HepG2 (cell line): ENCODE data around the gene DDIT4. TPM values are rescaled to one million over a fixed set of nuclear protein-coding genes. Genes with fewer than 3 reads are reported as not detected.

Experiments used
- BRCA1 ChIP-seq: sonication (generic); formaldehyde crosslinking; IDR thresholded peaks from 2 replicates; pipeline ENCODE4 v1.4.0; 2020; ENCODE audit warnings: missing genetic modification reagents
- FOXM1 ChIP-seq: sonication (generic); formaldehyde crosslinking; IDR thresholded peaks from 2 replicates; pipeline ENCODE4 v1.5.0; 2020; ENCODE audit warnings: missing genetic modification reagents
- HMGXB4 ChIP-seq, 2 experiments: sonication (generic) in 1 of 2; formaldehyde crosslinking in 1 of 2; IDR thresholded peaks; 2 replicates each; pipeline versions ENCODE4 v1.4.0 to v1.6.1; 2018 to 2020; ENCODE audit warnings: missing genetic modification reagents in 2 of 2, borderline replicate concordance in 1 of 2, low read depth in 1 of 2, mild to moderate bottlenecking in 1 of 2, missing biosample characterization in 1 of 2
- JUN ChIP-seq: sonication (generic); formaldehyde crosslinking; IDR thresholded peaks from 2 replicates; pipeline ENCODE4 v1.4.0; 2020; ENCODE audit warnings: mild to moderate bottlenecking, missing genetic modification reagents
- KMT2A ChIP-seq: sonication (generic); formaldehyde crosslinking; IDR thresholded peaks from 2 replicates; pipeline ENCODE4 v1.4.0; 2020; ENCODE audit warnings: missing genetic modification reagents
- MLXIP ChIP-seq: sonication (generic); formaldehyde crosslinking; IDR thresholded peaks from 2 replicates; pipeline ENCODE4 v1.9.0; 2021; ENCODE audit warnings: missing genetic modification reagents, borderline replicate concordance
- RORA ChIP-seq: sonication (generic); formaldehyde crosslinking; IDR thresholded peaks from 2 replicates; pipeline ENCODE4 v1.5.0; 2020; ENCODE audit warnings: mild to moderate bottlenecking, missing genetic modification reagents, moderate library complexity
- SIN3A ChIP-seq: IDR thresholded peaks from 2 replicates; pipeline ENCODE4 v1.6.1; 2011; ENCODE audit warnings: low read depth, mild to moderate bottlenecking, control low read depth, low read length, borderline replicate concordance
- SNRNP70 ChIP-seq: fragments of 200-400 bp; formaldehyde crosslinking; IDR thresholded peaks from 2 replicates; pipeline ENCODE4 v1.6.1; 2017; ENCODE audit warnings: mild to moderate bottlenecking, low read depth, low read length, moderate library complexity
- SOX5 ChIP-seq: IDR thresholded peaks from 2 replicates; pipeline ENCODE4 v1.6.1; 2016; ENCODE audit warnings: borderline replicate concordance
- TCF12 ChIP-seq, 2 experiments: fragments of 450-650 bp in 1 of 2; sonication (generic) in 1 of 2; formaldehyde crosslinking in 1 of 2; IDR thresholded peaks; 2 replicates each; pipeline versions ENCODE4 v1.6.1 to v1.8.0; 2017 to 2022; ENCODE audit warnings: antibody characterized with exemption in 1 of 2, mild to moderate bottlenecking in 1 of 2, missing genetic modification reagents in 1 of 2, moderate library complexity in 1 of 2
- THAP8 ChIP-seq: sonication (generic); formaldehyde crosslinking; IDR thresholded peaks from 2 replicates; pipeline ENCODE4 v1.5.1; 2020; ENCODE audit warnings: missing genetic modification reagents, mild to moderate bottlenecking, borderline replicate concordance
- TOE1 ChIP-seq: sonication (generic); formaldehyde crosslinking; IDR thresholded peaks from 2 replicates; pipeline ENCODE4 v1.4.0; 2020; ENCODE audit warnings: mild to moderate bottlenecking, missing genetic modification reagents
- ZFYVE20 ChIP-seq: sonication (generic); formaldehyde crosslinking; IDR thresholded peaks from 2 replicates; pipeline ENCODE4 v1.8.0; 2023; ENCODE audit warnings: low read depth, mild to moderate bottlenecking, moderate library complexity, missing genetic modification reagents, borderline replicate concordance
- ZNF12 ChIP-seq: sonication (generic); formaldehyde crosslinking; IDR thresholded peaks from 2 replicates; pipeline ENCODE4 v1.5.0; 2020; ENCODE audit warnings: missing genetic modification reagents
- ZNF224 ChIP-seq: sonication (generic); formaldehyde crosslinking; IDR thresholded peaks from 2 replicates; pipeline ENCODE4 v1.5.0; 2020; ENCODE audit warnings: mild to moderate bottlenecking, missing genetic modification reagents
- ZNF281 ChIP-seq: sonication (generic); formaldehyde crosslinking; IDR thresholded peaks from 2 replicates; pipeline ENCODE4 v1.4.0; 2020; ENCODE audit warnings: missing genetic modification reagents, borderline replicate concordance
- ZNF33B ChIP-seq: sonication (generic); formaldehyde crosslinking; IDR thresholded peaks from 2 replicates; pipeline ENCODE4 v1.5.1; 2020; ENCODE audit warnings: mild to moderate bottlenecking, missing genetic modification reagents
- ZNF598 ChIP-seq: sonication (generic); formaldehyde crosslinking; IDR thresholded peaks from 2 replicates; pipeline ENCODE4 v1.5.1; 2020; ENCODE audit warnings: mild to moderate bottlenecking, missing genetic modification reagents, borderline replicate concordance
- ZNF768 ChIP-seq: sonication (generic); formaldehyde crosslinking; IDR thresholded peaks from 2 replicates; pipeline ENCODE4 v1.4.0; 2020; ENCODE audit warnings: missing genetic modification reagents
- polyA plus RNA-seq, 8 experiments: library from polyadenylated mRNA; depleted of rRNA in 3 of 8; stranded (reverse) in 7 of 8; unstranded in 1 of 8; fragments of >200 nt; fragmentation: Illumina TruSeq in 4 of 8; extraction: Trizol in 4 of 8; gene quantifications; 2 replicates each; pipeline versions ENCODE4 v1.2.1 to v1.2.3, GENCODE V29; 2011 to 2016; ENCODE audit warnings: low read depth in 4 of 8, missing spikeins in 1 of 8, mixed read lengths in 1 of 8; ENCODE audit not compliant: insufficient read depth in 1 of 8
- total RNA-seq, 5 experiments: library from RNA; depleted of rRNA; stranded (reverse); fragments of >200 nt; fragmentation: Illumina TruSeq; extraction: Trizol; gene quantifications; 2 replicates each; pipeline ENCODE4 v1.2.3, GENCODE V29; 2016; ENCODE audit warnings: low read depth in 1 of 5

The DDIT4 gene
- total and polyA plus RNA-seq, 2 of the 13 experiments (the other 11 are each of a cell fraction or from before 2014, with no cell fraction given) = 35.6 to 40.7 TPM

GRCh38 chr10:72319416-72320254, 45.9 kb downstream of the DDIT4 start (continued):
- TF ChIP-seq MLXIP = peak; percentile 73; the same call in 1 of the 2 replicates
- peak; percentile 56; the same call in 1 of the 2 replicates for TF ChIP-seq ZNF33B (CRISPR knock-in tag)
- TF ChIP-seq ZNF224 (CRISPR knock-in tag) = 0 out of 2 replicates have a peak, but pooled peaks have one; percentile 19
- TF ChIP-seq SNRNP70 = no peak
- TF ChIP-seq SOX5 (CRISPR knock-in tag) = peak; percentile 68; the same call in 1 of the 2 replicates
- TF ChIP-seq TOE1 (CRISPR knock-in tag) = no peak
- peak in 1 of 2 experiments; percentile 43; a peak in 2 of 4 replicates for TF ChIP-seq HMGXB4 (CRISPR knock-in tag; IDR thresholded peaks at IDR 0.05; ENCODE audit: borderline replicate concordance in 1 of 2, low read depth in 1 of 2)
- TF ChIP-seq RORA (CRISPR knock-in tag) = no peak
- TF ChIP-seq FOXM1 (CRISPR knock-in tag) = no peak
- no peak for TF ChIP-seq JUN (CRISPR knock-in tag)
- no peak for TF ChIP-seq KMT2A
- TF ChIP-seq BRCA1 (CRISPR knock-in tag) = no peak
- no peak for TF ChIP-seq ZNF598 (CRISPR knock-in tag)
- no peak for TF ChIP-seq THAP8 (CRISPR knock-in tag)
- TF ChIP-seq TCF12 (IDR thresholded peaks at IDR 0.05) = no peak
- peak; percentile 89 for TF ChIP-seq TCF12 (CRISPR knock-in tag; IDR thresholded peaks at IDR 0.05)
- peak; percentile 93; the same call in 1 of the 2 replicates for TF ChIP-seq ZNF281
- peak; percentile 72; the same call in 1 of the 2 replicates for TF ChIP-seq SIN3A
- TF ChIP-seq ZFYVE20 (CRISPR knock-in tag) = no peak
- no peak; the same call in 1 of the 2 replicates for TF ChIP-seq ZNF12 (CRISPR knock-in tag)
- TF ChIP-seq ZNF768 (CRISPR knock-in tag) = peak; percentile 55
